Measurements from ENCODE around the gene FASTKD2. TPM values are rescaled to one million over a fixed set of nuclear protein-coding genes. Genes with fewer than 3 reads are reported as not detected.

FASTKD2 gene
- total and polyA plus RNA-seq, 2 donors (not counting 3 experiments of a cell fraction or from before 2014, with no cell fraction given) = 20.6 to 22.6 TPM

DNA sequence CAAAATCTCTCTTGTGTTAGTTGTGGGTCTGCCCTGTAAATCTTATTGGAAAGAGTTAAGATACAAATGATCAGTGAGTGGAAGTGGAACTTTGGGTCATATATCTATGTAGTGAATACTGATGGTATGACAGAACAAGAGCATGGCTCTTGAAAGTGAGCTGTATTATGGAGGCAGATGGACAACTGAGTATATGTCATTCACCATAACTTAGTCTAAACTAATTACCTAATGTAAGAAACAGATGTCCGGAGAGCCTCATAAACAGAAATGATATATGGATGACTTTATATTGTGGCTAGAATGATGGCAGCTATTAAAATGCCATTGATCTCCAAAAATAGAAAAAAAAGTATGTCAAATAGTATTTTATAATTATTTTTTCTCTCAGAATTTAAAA lies 72.4 kb downstream of the FASTKD2 start:
- Histone ChIP-seq H3K4me3 (replicated peaks in 1 of 3; ENCODE audit: insufficient read depth in 1 of 3, low read depth in 1 of 3, low read length in 3 of 3) (no peak overlapping the region), H3K27ac (ENCODE audit: insufficient read depth, low read depth, low read length) (no peak overlapping the region), H3K79me2 (ENCODE audit: control insufficient read depth, insufficient read depth, low read length) (no peaks in the 10 kb centered on the region), H4K20me1 (replicated peaks; ENCODE audit: control insufficient read depth, extremely low read depth, insufficient read depth, low read length) (no peaks in the 10 kb centered on the region), H3K9me3 (replicated peaks; ENCODE audit: control insufficient read depth, insufficient read depth, low read length) (no peaks in the 10 kb centered on the region), H3K9ac (replicated peaks; ENCODE audit: extremely low read depth, insufficient read depth, low read length) (no peak overlapping the region), H2AFZ (ENCODE audit: low read depth, low read length) (no peak overlapping the region), H3K36me3 (ENCODE audit: control insufficient read depth in 2 of 2, extremely low read depth in 1 of 2, insufficient read depth in 2 of 2, low read length in 2 of 2) (no peaks in the 10 kb centered on the region), H3K27me3 (ENCODE audit: control insufficient read depth in 2 of 2, insufficient read depth in 2 of 2, low read length in 2 of 2) (no peaks in the 10 kb centered on the region), H3K4me2 (ENCODE audit: insufficient read depth, low read length) (no peak overlapping the region), H3K9me1 (replicated peaks; ENCODE audit: control insufficient read depth, extremely low read depth, insufficient read depth, low read length) (no peaks in the 10 kb centered on the region), H3K4me1 (ENCODE audit: control insufficient read depth, extremely low read depth, insufficient read depth, low read length) (no peaks in the 10 kb centered on the region)
- ChIA-PET CTCF (interaction anchor here (1.1 kb wide), 1 partner anchor 38 kb away, joined by 3 read pairs; no protein-coding TSS in a partner anchor), POLR2A (no interaction called here)
- dilution Hi-C loops (cut with MboI; ENCODE audit: extremely low pct_ligation_motif_present, low sequenced_read_pairs) = no loop called here
- FAIRE-seq = no peak
- no peak for DNase-seq (ENCODE audit: low read depth, low spot score)
- TF ChIP-seq GATA2 (IDR thresholded peaks at IDR 0.05; ENCODE audit: insufficient read depth, insufficient read length, low read depth, low read length) (no peak), FOS (IDR thresholded peaks at IDR 0.05; ENCODE audit: borderline replicate concordance, insufficient read depth, low read length) (no peak), MYC (IDR thresholded peaks at IDR 0.05; ENCODE audit: low read depth, low read length) (no peak), POLR2AphosphoS5 (IDR thresholded peaks at IDR 0.05; ENCODE audit: insufficient read depth, low read depth, low read length) (no peak), JUN (IDR thresholded peaks at IDR 0.05; ENCODE audit: borderline replicate concordance, insufficient read depth, insufficient read length, low read depth) (no peak), POLR2A (IDR thresholded peaks at IDR 0.05; ENCODE audit: low read depth, low read length) (no peak), EZH2 (IDR thresholded peaks at IDR 0.05; ENCODE audit: borderline replicate concordance, low read depth, low read length, severe bottlenecking) (no peak)
- TF ChIP-seq, protein P1, sequence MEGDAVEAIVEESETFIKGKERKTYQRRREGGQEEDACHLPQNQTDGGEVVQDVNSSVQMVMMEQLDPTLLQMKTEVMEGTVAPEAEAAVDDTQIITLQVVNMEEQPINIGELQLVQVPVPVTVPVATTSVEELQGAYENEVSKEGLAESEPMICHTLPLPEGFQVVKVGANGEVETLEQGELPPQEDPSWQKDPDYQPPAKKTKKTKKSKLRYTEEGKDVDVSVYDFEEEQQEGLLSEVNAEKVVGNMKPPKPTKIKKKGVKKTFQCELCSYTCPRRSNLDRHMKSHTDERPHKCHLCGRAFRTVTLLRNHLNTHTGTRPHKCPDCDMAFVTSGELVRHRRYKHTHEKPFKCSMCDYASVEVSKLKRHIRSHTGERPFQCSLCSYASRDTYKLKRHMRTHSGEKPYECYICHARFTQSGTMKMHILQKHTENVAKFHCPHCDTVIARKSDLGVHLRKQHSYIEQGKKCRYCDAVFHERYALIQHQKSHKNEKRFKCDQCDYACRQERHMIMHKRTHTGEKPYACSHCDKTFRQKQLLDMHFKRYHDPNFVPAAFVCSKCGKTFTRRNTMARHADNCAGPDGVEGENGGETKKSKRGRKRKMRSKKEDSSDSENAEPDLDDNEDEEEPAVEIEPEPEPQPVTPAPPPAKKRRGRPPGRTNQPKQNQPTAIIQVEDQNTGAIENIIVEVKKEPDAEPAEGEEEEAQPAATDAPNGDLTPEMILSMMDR (IDR thresholded peaks at IDR 0.05; ENCODE audit: extremely low read depth in 1 of 2, insufficient read depth in 1 of 2, low read depth in 1 of 2, low read length in 2 of 2) = no peak
- TF ChIP-seq, protein P2, sequence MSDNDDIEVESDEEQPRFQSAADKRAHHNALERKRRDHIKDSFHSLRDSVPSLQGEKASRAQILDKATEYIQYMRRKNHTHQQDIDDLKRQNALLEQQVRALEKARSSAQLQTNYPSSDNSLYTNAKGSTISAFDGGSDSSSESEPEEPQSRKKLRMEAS (IDR thresholded peaks at IDR 0.05; ENCODE audit: insufficient read depth, insufficient read length) = no peak
- BruUV-seq (replicated peaks) = no TSS peak
- intact Hi-C loops (cut with micrococcal nuclease) = no loop called here

Measured in endothelial cell of umbilical vein (primary cell).